K562 (cell line): ENCODE measurements around the gene ARPC1A. TPM values are rescaled to one million over a fixed set of nuclear protein-coding genes. Genes with fewer than 3 reads are reported as not detected.

Source experiments
- ATAC-seq: fragments of 200-7000 bp; cut with Tn5 transposase; 3 replicates; pipeline ENCODE4 v1.9.1; 2020; ENCODE audit warnings: moderate library complexity
- BruUV-seq: library from RNA; stranded (reverse); fragments of 400-500 nt; replicated peaks from 2 replicates; lab custom pipeline; 2021; lab: Mats Ljungman, UMichigan
- CTCF ChIA-PET: fragments of 300-600 bp; formaldehyde crosslinking; extraction: SDS; loops from one replicate; lab custom pipeline; 2021; ENCODE audit warnings: low intra/inter-chr PET ratio; lab: Yijun Ruan, JAX
- POLR2A ChIA-PET: fragments of 300-600, 350-650 bp; sonication (Branson Sonifier 250); formaldehyde crosslinking; extraction: SDS; loops from one replicate; lab custom pipeline; 2021; ENCODE audit warnings: antibody characterized with exemption, inconsistent platforms; lab: Yijun Ruan, JAX
- DNase-seq, 4 experiments: peaks; one replicate each; pipeline versions ENCODE4 v3.0.0 to v3.0.0-alpha.2; 2011 to 2018; ENCODE audit warnings: low spot score in 3 of 4, mixed read lengths in 3 of 4; ENCODE audit errors: extremely low read depth in 1 of 4
- FAIRE-seq: peaks from 2 replicates; lab custom pipeline; 2011; peaks lifted over from hg19 to GRCh38; lab: Jason Lieb, UNC
- H2AFZ ChIP-seq: 2 replicates; pipeline ENCODE4 v1.6.0; 2011; ENCODE audit warnings: low read depth, low read length, control low read depth, inconsistent platforms
- H3K27ac ChIP-seq: fragments of 200-600 bp; 3 replicates; pipeline ENCODE4 v1.8.0; 2011; ENCODE audit warnings: low read depth, mild to moderate bottlenecking, control low read depth, inconsistent platforms, low read length, moderate library complexity, mixed read lengths; ENCODE audit errors: extremely low read depth
- H3K27me3 ChIP-seq, 2 experiments: fragments of 300-600 bp in 1 of 2; 2 replicates in 1 of 2; 3 replicates in 1 of 2; pipeline versions ENCODE4 v1.6.0 to v1.8.0; 2011; ENCODE audit warnings: inconsistent platforms in 2 of 2, low read length in 2 of 2, mild to moderate bottlenecking in 1 of 2, mixed read lengths in 1 of 2, moderate library complexity in 1 of 2; ENCODE audit not compliant: control insufficient read depth in 2 of 2, insufficient read depth in 2 of 2
- H3K36me3 ChIP-seq: fragments of 300-600 bp; 3 replicates; pipeline ENCODE4 v1.8.0; 2011; ENCODE audit warnings: mild to moderate bottlenecking, low read length, inconsistent platforms; ENCODE audit not compliant: control insufficient read depth, insufficient read depth
- H3K4me1 ChIP-seq, 2 experiments: fragments of 200-600 bp in 1 of 2; replicated peaks in 1 of 2; 2 replicates in 1 of 2; 3 replicates in 1 of 2; pipeline versions ENCODE4 v1.5.1 to v1.8.0; 2011; ENCODE audit warnings: inconsistent platforms in 2 of 2, low read length in 2 of 2, mild to moderate bottlenecking in 1 of 2, mixed read lengths in 1 of 2, moderate library complexity in 1 of 2; ENCODE audit not compliant: control insufficient read depth in 2 of 2, insufficient read depth in 2 of 2
- H3K4me2 ChIP-seq: 2 replicates; pipeline ENCODE4 v1.6.1; 2011; ENCODE audit warnings: low read length, control low read depth, inconsistent platforms, mixed read lengths; ENCODE audit not compliant: insufficient read depth
- H3K4me3 ChIP-seq: fragments of 200-600 bp; sonication (generic), shearing (Covaris generic); 2 replicates; pipeline ENCODE4 v1.5.1; 2016; ENCODE audit warnings: control low read depth, inconsistent platforms
- H3K79me2 ChIP-seq: fragments of 200-600 bp; 3 replicates; pipeline ENCODE4 v1.8.0; 2011; ENCODE audit warnings: low read length, inconsistent platforms; ENCODE audit not compliant: control insufficient read depth, insufficient read depth
- H3K9ac ChIP-seq, 2 experiments: 2 replicates each; pipeline versions ENCODE4 v1.6.0 to v1.6.1; 2011; ENCODE audit warnings: low read depth in 2 of 2, low read length in 2 of 2, control low read depth in 1 of 2, inconsistent platforms in 1 of 2, mild to moderate bottlenecking in 1 of 2, mixed read lengths in 1 of 2; ENCODE audit not compliant: insufficient read depth in 1 of 2
- H3K9me1 ChIP-seq: one replicate; pipeline ENCODE4 v1.6.0; 2011; ENCODE audit warnings: inconsistent platforms, mild to moderate bottlenecking, low read length, moderate library complexity; ENCODE audit not compliant: control insufficient read depth, insufficient read depth
- H3K9me3 ChIP-seq: replicated peaks from 2 replicates; pipeline ENCODE4 v1.5.1; 2011; ENCODE audit warnings: low read depth, low read length, inconsistent platforms; ENCODE audit not compliant: control insufficient read depth, insufficient read depth
- H4K20me1 ChIP-seq: replicated peaks from 2 replicates; pipeline ENCODE4 v1.6.1; 2011; ENCODE audit warnings: low read length, inconsistent platforms, mixed read lengths; ENCODE audit not compliant: control insufficient read depth, insufficient read depth
- BDP1 ChIP-seq: IDR thresholded peaks from 3 replicates; pipeline ENCODE4 v1.6.1; 2011; ENCODE audit not compliant: insufficient read length, insufficient read depth
- ETV1 ChIP-seq: fragments of 450-650 bp; conservative IDR thresholded peaks from 2 replicates; pipeline ENCODE4 v1.6.1; 2016; ENCODE audit warnings: missing genetic modification characterization, control low read depth, low read depth, missing compliant biosample characterization
- HDAC2 ChIP-seq: fragments of 450-650 bp; IDR thresholded peaks from 2 replicates; pipeline ENCODE4 v1.6.1; 2016; ENCODE audit warnings: mild to moderate bottlenecking
- HMGN3 ChIP-seq: IDR thresholded peaks from 2 replicates; pipeline ENCODE4 v1.6.1; 2011; ENCODE audit warnings: borderline replicate concordance, low read depth, mild to moderate bottlenecking, mixed read lengths, low read length; ENCODE audit not compliant: insufficient read length; ENCODE audit errors: extremely low read depth
- HSF4 ChIP-seq: fragments of 250-450 bp; sonication (Bioruptor Pico); IDR thresholded peaks from 2 replicates; pipeline ENCODE4 v2.1.2; 2022; ENCODE audit warnings: mild to moderate bottlenecking, moderate library complexity, borderline replicate concordance
- IFI16 ChIP-seq: fragments of 250-450 bp; sonication (Bioruptor Pico); IDR thresholded peaks from 2 replicates; pipeline ENCODE4 v2.1.2; 2022; ENCODE audit warnings: mild to moderate bottlenecking, inconsistent platforms
- KAT7 ChIP-seq: sonication (generic); formaldehyde crosslinking; IDR thresholded peaks from 2 replicates; pipeline ENCODE4 v1.8.0; 2022; ENCODE audit warnings: missing genetic modification reagents, mild to moderate bottlenecking, borderline replicate concordance
- NCOR1 ChIP-seq: fragments of 450-650 bp; IDR thresholded peaks from 2 replicates; pipeline ENCODE4 v1.6.1; 2016; ENCODE audit warnings: mild to moderate bottlenecking, moderate library complexity
- NR2C1 ChIP-seq, 2 experiments: fragments of 450-650 bp; IDR thresholded peaks; 2 replicates each; pipeline ENCODE4 v1.6.1; 2017; ENCODE audit warnings: mild to moderate bottlenecking in 2 of 2, antibody characterized with exemption in 1 of 2, inconsistent platforms in 1 of 2, missing compliant biosample characterization in 1 of 2, missing genetic modification characterization in 1 of 2
- RB1 ChIP-seq: fragments of 450-650 bp; IDR thresholded peaks from 2 replicates; pipeline ENCODE4 v1.6.1; 2017; ENCODE audit warnings: low read depth, mild to moderate bottlenecking
- RUNX1 ChIP-seq: sonication (generic); IDR thresholded peaks from 2 replicates; pipeline ENCODE4 v1.6.1; 2016; ENCODE audit warnings: antibody characterized with exemption, low read depth
- SP1 ChIP-seq: sonication (generic); formaldehyde crosslinking; IDR thresholded peaks from 2 replicates; pipeline ENCODE4 v1.8.1; 2022; ENCODE audit warnings: mild to moderate bottlenecking, missing genetic modification reagents
- SRSF9 ChIP-seq: fragments of 200-400 bp; formaldehyde crosslinking; IDR thresholded peaks from 2 replicates; pipeline ENCODE4 v1.6.1; 2017; ENCODE audit warnings: low read depth, low read length, borderline replicate concordance
- TAF9B ChIP-seq: fragments of 450-650 bp; IDR thresholded peaks from 2 replicates; pipeline ENCODE4 v1.6.1; 2018; ENCODE audit warnings: mild to moderate bottlenecking; ENCODE audit not compliant: partially characterized antibody
- VEZF1 ChIP-seq: fragments of 200-800 bp; sonication (Bioruptor generic); IDR thresholded peaks from 2 replicates; pipeline ENCODE4 v1.6.1; 2017; ENCODE audit warnings: missing genetic modification characterization, missing compliant biosample characterization
- ZKSCAN3 ChIP-seq: fragments of 250-450 bp; sonication (Bioruptor Pico); IDR thresholded peaks from 2 replicates; pipeline ENCODE4 v1.4.0; 2020
- ZNF12 ChIP-seq: sonication (generic); formaldehyde crosslinking; IDR thresholded peaks from 2 replicates; pipeline ENCODE4 v1.4.0; 2020; ENCODE audit warnings: mild to moderate bottlenecking, missing genetic modification reagents
- ZNF23 ChIP-seq: fragments of 250-450 bp; sonication (Bioruptor Pico); IDR thresholded peaks from 2 replicates; pipeline ENCODE4 v1.4.0; 2020; ENCODE audit warnings: mild to moderate bottlenecking
- ZNF395 ChIP-seq: fragments of 200-800 bp; sonication (Bioruptor generic); IDR thresholded peaks from 2 replicates; pipeline ENCODE4 v1.6.1; 2017; ENCODE audit warnings: missing genetic modification characterization, missing compliant biosample characterization
- WGBS: fragments of 100-300 bp; shearing (Covaris generic); methylation state at CpG from one replicate; pipeline ENCODE4 v1.1.6; 2016; ENCODE audit warnings: low coverage, mixed read lengths; ENCODE audit not compliant: insufficient coverage; ENCODE audit errors: missing lambda C conversion rate; 5-methylcytosine and 5-hydroxymethylcytosine counted together
- in situ Hi-C: fragments of 300-500 bp; cut with MboI; formaldehyde crosslinking; loops from 4 replicates; pipeline ENCODE4 v1.15.0; 2018; ENCODE audit warnings: inconsistent platforms, mixed read lengths
- intact Hi-C: fragments of 100-400 bp; cut with micrococcal nuclease; formaldehyde crosslinking; loops from 2 replicates; pipeline ENCODE4 v1.14.2; 2022
- polyA plus RNA-seq, 8 experiments: library from polyadenylated mRNA; depleted of rRNA in 4 of 8; stranded (reverse) in 5 of 8; unstranded in 3 of 8; fragments of >200 nt; fragmentation: Nextera tagmentation in 2 of 8; fragmentation: Illumina TruSeq in 1 of 8; extraction: Ambion mirVana in 2 of 8; extraction: Trizol in 1 of 8; gene quantifications; 2 replicates each; pipeline versions ENCODE4 v1.2.1 to v1.2.3, GENCODE V29; 2011 to 2014; ENCODE audit warnings: inconsistent platforms in 1 of 8, missing spikeins in 1 of 8
- total RNA-seq, 7 experiments: library from RNA; depleted of rRNA in 6 of 7; stranded (reverse); fragments of >200 nt in 6 of 7; fragmentation: Illumina TruSeq in 2 of 7; extraction: Trizol in 2 of 7; gene quantifications; 2 replicates each; pipeline versions ENCODE4 v1.2.1 to v1.2.3, GENCODE V29; 2011 to 2021; ENCODE audit warnings: low replicate concordance in 1 of 7

ARPC1A gene
- total and polyA plus RNA-seq, 9 of the 15 experiments (the other 6 are each of a cell fraction or from before 2014, with no cell fraction given), result 39.5 to 151 (median 86.1) TPM

- no peak for TF ChIP-seq ZNF395 (CRISPR knock-in tag)
- TF ChIP-seq BDP1, result no peak
- TF ChIP-seq RB1, result no peak
- no peak for TF ChIP-seq SP1 (CRISPR knock-in tag)
Observed at GRCh38 chr7:99369767-99370391, 44.2 kb downstream of the ARPC1A start (continued).

- Histone ChIP-seq H3K79me2 (peaks cover 20% of the 10 kb centered on the region), H3K4me2 (no peak overlapping the region), H3K9me1 (no peaks in the 10 kb centered on the region), H3K27ac (no peak overlapping the region), H3K27me3 (no peaks in the 10 kb centered on the region), H3K4me3 (no peak overlapping the region), H2AFZ (no peak overlapping the region), H3K9me3 (no peaks in the 10 kb centered on the region), H3K9ac (peak overlapping the region in 1 of 2 experiments; percentile 23; a peak in 1 of 4 replicates), H3K4me1 (peaks cover 28 to 59% of the 10 kb centered on the region in 2 experiments), H4K20me1 (no peaks in the 10 kb centered on the region; the same call in 1 of the 2 replicates), H3K36me3 (peaks cover 14% of the 10 kb centered on the region)
- intact Hi-C loops, result no loop called here
- no peak for FAIRE-seq
- ATAC-seq, result no peak
- WGBS, result 86% methylated on average over 11 of the region's 11 CpGs
- BruUV-seq, result no TSS peak
- CTCF ChIA-PET, result no interaction called here
- POLR2A ChIA-PET, result interaction anchor here (1.2 to 1.3 kb wide), 2 partner anchors 37 to 190 kb away, joined by 3 read pairs; partner anchors contain the start of genes BUD31 and PDAP1
- in situ Hi-C loops, result no loop called here
- no peak for DNase-seq
- no peak for TF ChIP-seq IFI16 (CRISPR knock-in tag)
- TF ChIP-seq NR2C1 (IDR thresholded peaks at IDR 0.05), result no peak
- TF ChIP-seq NR2C1 (tag; IDR thresholded peaks at IDR 0.05), result no peak
- no peak for TF ChIP-seq HMGN3
- no peak for TF ChIP-seq HDAC2
- TF ChIP-seq ZNF23 (CRISPR knock-in tag), result no peak
- no peak for TF ChIP-seq SRSF9
- no peak for TF ChIP-seq KAT7
- no peak for TF ChIP-seq ZNF12 (CRISPR knock-in tag)
- TF ChIP-seq HSF4 (CRISPR knock-in tag), result no peak
- TF ChIP-seq NCOR1, result no peak
- TF ChIP-seq VEZF1 (CRISPR knock-in tag), result no peak
- TF ChIP-seq RUNX1, result no peak
- TF ChIP-seq TAF9B, result no peak
- TF ChIP-seq ETV1, result no peak
- TF ChIP-seq ZKSCAN3, result no peak
Observed at GRCh38 chr7:99371376-99371920, 45.8 kb downstream of the ARPC1A start.
